Neural cell (in vitro differentiated cells): Measurements from ENCODE around the gene FBXO38. TPM values are rescaled to one million over a fixed set of nuclear protein-coding genes. Genes with fewer than 3 reads are reported as not detected.

Experiments
- H2AFZ ChIP-seq: fragments of 200-600, 300-800 bp; sonication (generic), shearing (Covaris generic); 2 replicates; pipeline ENCODE4 v1.6.0; 2014; ENCODE audit warnings: low read depth, mild to moderate bottlenecking, antibody characterized with exemption, low read length, moderate library complexity
- H3F3A ChIP-seq: fragments of 200-600 bp; shearing (Covaris generic); 2 replicates; pipeline ENCODE4 v1.6.1; 2016; ENCODE audit warnings: mild to moderate bottlenecking, moderate library complexity, mixed read lengths, antibody characterized with exemption, low read length; ENCODE audit not compliant: insufficient read depth, poor library complexity, severe bottlenecking
- H3K27ac ChIP-seq: fragments of 200-600, 300-800 bp; sonication (generic), shearing (Covaris generic); 2 replicates; pipeline ENCODE4 v1.5.1; 2014; ENCODE audit warnings: mild to moderate bottlenecking, low read length, moderate library complexity
- H3K27me3 ChIP-seq: fragments of 300-800, 200-600 bp; sonication (generic), shearing (Covaris generic); 2 replicates; pipeline ENCODE4 v1.6.0; 2014; ENCODE audit warnings: mild to moderate bottlenecking, low read depth, low read length, moderate library complexity; ENCODE audit not compliant: insufficient read depth
- H3K36me3 ChIP-seq: fragments of 300-800, 200-600 bp; sonication (generic), shearing (Covaris generic); 2 replicates; pipeline ENCODE4 v1.5.1; 2014; ENCODE audit warnings: mild to moderate bottlenecking, antibody characterized with exemption, low read length, moderate library complexity; ENCODE audit not compliant: insufficient read depth
- H3K4me2 ChIP-seq: fragments of 300-800, 200-600 bp; sonication (generic), shearing (Covaris generic); 2 replicates; pipeline ENCODE4 v1.6.0; 2014; ENCODE audit warnings: mild to moderate bottlenecking, low read length
- H3K4me3 ChIP-seq: fragments of 300-800, 200-600 bp; sonication (generic), shearing (Covaris generic); 2 replicates; pipeline ENCODE4 v1.5.1; 2014; ENCODE audit warnings: mild to moderate bottlenecking, low read length, moderate library complexity
- H3K79me2 ChIP-seq: fragments of 200-600 bp; shearing (Covaris generic); replicated peaks from 2 replicates; pipeline ENCODE4 v1.6.0; 2014; ENCODE audit warnings: mild to moderate bottlenecking, low read length, moderate library complexity; ENCODE audit not compliant: insufficient read depth
- H3K9ac ChIP-seq: fragments of 300-800, 200-600 bp; sonication (generic), shearing (Covaris generic); 2 replicates; pipeline ENCODE4 v1.6.1; 2016; ENCODE audit warnings: mild to moderate bottlenecking, low read length, mixed read lengths
- H3K9me2 ChIP-seq: fragments of 200-600 bp; shearing (Covaris generic); 2 replicates; pipeline ENCODE4 v1.6.1; 2016; ENCODE audit warnings: mild to moderate bottlenecking, low read length, mixed read lengths; ENCODE audit not compliant: insufficient read depth
- H3K9me3 ChIP-seq: fragments of 200-600, 300-800 bp; sonication (generic), shearing (Covaris generic); 2 replicates; pipeline ENCODE4 v1.6.1; 2016; ENCODE audit warnings: mild to moderate bottlenecking, mixed run types, low read length, moderate library complexity, mixed read lengths
- H4K20me1 ChIP-seq: fragments of 200-600 bp; shearing (Covaris generic); 2 replicates; pipeline ENCODE4 v1.6.1; 2016; ENCODE audit warnings: mild to moderate bottlenecking, mixed run types; ENCODE audit not compliant: insufficient read depth
- EP300 ChIP-seq: fragments of 450-650 bp; conservative IDR thresholded peaks from 2 replicates; pipeline ENCODE4 v1.6.1; 2014; ENCODE audit warnings: antibody characterized with exemption, mild to moderate bottlenecking, moderate library complexity; ENCODE audit not compliant: poor library complexity, severe bottlenecking
- EZH2 ChIP-seq: fragments of 200-600, 300-800 bp; shearing (Covaris generic), sonication (generic); IDR thresholded peaks from 2 replicates; pipeline ENCODE4 v1.6.1; 2014; ENCODE audit warnings: antibody characterized with exemption, low read length, borderline replicate concordance, mild to moderate bottlenecking; ENCODE audit not compliant: insufficient read depth, poor library complexity, severe bottlenecking
- MXI1 ChIP-seq: fragments of 450-650 bp; conservative IDR thresholded peaks from 2 replicates; pipeline ENCODE4 v1.6.1; 2014; ENCODE audit warnings: antibody characterized with exemption, mild to moderate bottlenecking; ENCODE audit not compliant: poor library complexity, severe bottlenecking
- POLR2AphosphoS5 ChIP-seq: IDR thresholded peaks from 2 replicates; pipeline ENCODE4 v1.6.1; 2012
- RAD21 ChIP-seq: fragments of 450-650 bp; conservative IDR thresholded peaks from 2 replicates; pipeline ENCODE4 v1.6.1; 2014; ENCODE audit warnings: antibody characterized with exemption, mild to moderate bottlenecking, moderate library complexity
- SMC3 ChIP-seq: fragments of 450-650 bp; conservative IDR thresholded peaks from 2 replicates; pipeline ENCODE4 v1.6.1; 2014; ENCODE audit warnings: antibody characterized with exemption, mild to moderate bottlenecking, moderate library complexity; ENCODE audit not compliant: poor library complexity
- TAF1 ChIP-seq: IDR thresholded peaks from 2 replicates; pipeline ENCODE4 v1.6.1; 2012; ENCODE audit warnings: low read depth
- polyA plus RNA-seq: library from polyadenylated mRNA; depleted of rRNA; stranded (reverse); fragments of >200 nt; gene quantifications from 2 replicates; pipeline ENCODE4 v1.2.3, GENCODE V29; 2014
- TF ChIP-seq, protein P1 (sequence below): IDR thresholded peaks from 2 replicates; pipeline ENCODE4 v1.6.1; 2012; ENCODE audit warnings: borderline replicate concordance
- TF ChIP-seq, protein P2 (sequence below): fragments of 450-650 bp; IDR thresholded peaks from 2 replicates; pipeline ENCODE4 v1.5.1; 2014; ENCODE audit warnings: antibody characterized with exemption, mild to moderate bottlenecking, moderate library complexity; ENCODE audit not compliant: poor library complexity, severe bottlenecking

Gene FBXO38
- polyA plus RNA-seq, 1 donor from 2014 or later, result 69.1 TPM

DNA sequence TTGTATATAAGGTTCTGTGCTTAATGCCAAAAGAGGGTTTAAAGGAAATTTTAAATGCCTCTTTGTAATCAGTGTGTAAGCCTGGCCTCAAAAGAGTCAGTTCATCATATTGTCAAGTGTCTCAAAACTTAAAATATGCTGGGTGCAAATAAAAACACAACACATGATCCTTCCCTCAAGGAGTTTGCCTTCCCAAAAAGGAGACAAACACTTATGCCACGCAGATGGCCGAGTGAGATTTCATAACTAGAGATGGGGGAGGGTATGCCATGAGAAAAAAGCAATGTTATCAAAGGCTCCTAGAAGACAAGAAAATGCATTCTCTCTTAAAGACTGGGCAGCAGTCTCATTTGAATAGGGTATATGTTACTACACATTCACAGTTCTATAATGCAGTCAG lies 55.2 kb downstream of the FBXO38 start:
- H3K27ac ChIP-seq, result no peak overlapping the region

DNA sequence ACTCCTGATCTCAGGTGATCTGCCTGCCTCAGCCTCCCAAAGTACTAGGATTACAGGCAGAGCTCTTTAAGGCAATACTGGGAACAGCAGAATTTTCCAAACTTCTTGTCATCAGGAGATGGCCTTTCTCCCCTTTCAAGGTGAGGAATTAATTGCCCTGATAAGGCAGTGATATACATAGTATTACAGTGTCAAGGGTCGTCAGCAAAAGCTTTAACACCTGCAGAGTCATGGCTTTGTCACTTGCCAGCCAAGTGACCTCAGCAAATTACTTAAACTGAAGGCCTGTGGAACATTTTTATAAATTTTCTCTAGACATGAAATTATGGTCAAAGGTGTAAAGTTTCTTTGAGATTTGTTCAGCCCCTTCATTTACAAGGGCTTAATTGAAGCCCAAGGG lies 59.5 kb downstream of the FBXO38 start:
- TF ChIP-seq POLR2AphosphoS5 (no peak), MXI1 (no peak), EP300 (no peak), SMC3 (no peak), EZH2 (no peak), TAF1 (no peak), RAD21 (no peak)
- TF ChIP-seq, protein P1, sequence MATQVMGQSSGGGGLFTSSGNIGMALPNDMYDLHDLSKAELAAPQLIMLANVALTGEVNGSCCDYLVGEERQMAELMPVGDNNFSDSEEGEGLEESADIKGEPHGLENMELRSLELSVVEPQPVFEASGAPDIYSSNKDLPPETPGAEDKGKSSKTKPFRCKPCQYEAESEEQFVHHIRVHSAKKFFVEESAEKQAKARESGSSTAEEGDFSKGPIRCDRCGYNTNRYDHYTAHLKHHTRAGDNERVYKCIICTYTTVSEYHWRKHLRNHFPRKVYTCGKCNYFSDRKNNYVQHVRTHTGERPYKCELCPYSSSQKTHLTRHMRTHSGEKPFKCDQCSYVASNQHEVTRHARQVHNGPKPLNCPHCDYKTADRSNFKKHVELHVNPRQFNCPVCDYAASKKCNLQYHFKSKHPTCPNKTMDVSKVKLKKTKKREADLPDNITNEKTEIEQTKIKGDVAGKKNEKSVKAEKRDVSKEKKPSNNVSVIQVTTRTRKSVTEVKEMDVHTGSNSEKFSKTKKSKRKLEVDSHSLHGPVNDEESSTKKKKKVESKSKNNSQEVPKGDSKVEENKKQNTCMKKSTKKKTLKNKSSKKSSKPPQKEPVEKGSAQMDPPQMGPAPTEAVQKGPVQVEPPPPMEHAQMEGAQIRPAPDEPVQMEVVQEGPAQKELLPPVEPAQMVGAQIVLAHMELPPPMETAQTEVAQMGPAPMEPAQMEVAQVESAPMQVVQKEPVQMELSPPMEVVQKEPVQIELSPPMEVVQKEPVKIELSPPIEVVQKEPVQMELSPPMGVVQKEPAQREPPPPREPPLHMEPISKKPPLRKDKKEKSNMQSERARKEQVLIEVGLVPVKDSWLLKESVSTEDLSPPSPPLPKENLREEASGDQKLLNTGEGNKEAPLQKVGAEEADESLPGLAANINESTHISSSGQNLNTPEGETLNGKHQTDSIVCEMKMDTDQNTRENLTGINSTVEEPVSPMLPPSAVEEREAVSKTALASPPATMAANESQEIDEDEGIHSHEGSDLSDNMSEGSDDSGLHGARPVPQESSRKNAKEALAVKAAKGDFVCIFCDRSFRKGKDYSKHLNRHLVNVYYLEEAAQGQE, result no peak
- TF ChIP-seq, protein P2, sequence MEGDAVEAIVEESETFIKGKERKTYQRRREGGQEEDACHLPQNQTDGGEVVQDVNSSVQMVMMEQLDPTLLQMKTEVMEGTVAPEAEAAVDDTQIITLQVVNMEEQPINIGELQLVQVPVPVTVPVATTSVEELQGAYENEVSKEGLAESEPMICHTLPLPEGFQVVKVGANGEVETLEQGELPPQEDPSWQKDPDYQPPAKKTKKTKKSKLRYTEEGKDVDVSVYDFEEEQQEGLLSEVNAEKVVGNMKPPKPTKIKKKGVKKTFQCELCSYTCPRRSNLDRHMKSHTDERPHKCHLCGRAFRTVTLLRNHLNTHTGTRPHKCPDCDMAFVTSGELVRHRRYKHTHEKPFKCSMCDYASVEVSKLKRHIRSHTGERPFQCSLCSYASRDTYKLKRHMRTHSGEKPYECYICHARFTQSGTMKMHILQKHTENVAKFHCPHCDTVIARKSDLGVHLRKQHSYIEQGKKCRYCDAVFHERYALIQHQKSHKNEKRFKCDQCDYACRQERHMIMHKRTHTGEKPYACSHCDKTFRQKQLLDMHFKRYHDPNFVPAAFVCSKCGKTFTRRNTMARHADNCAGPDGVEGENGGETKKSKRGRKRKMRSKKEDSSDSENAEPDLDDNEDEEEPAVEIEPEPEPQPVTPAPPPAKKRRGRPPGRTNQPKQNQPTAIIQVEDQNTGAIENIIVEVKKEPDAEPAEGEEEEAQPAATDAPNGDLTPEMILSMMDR, result no peak
- no peaks in the 10 kb centered on the region for H3K9me2 ChIP-seq

More for the DNA sequence above, 55.2 kb downstream of the FBXO38 start:
- Histone ChIP-seq H3K9me2 (no peaks in the 10 kb centered on the region), H3K9me3 (no peaks in the 10 kb centered on the region), H3K9ac (no peak overlapping the region), H3K27me3 (no peaks in the 10 kb centered on the region), H3K36me3 (no peaks in the 10 kb centered on the region), H3K4me2 (no peak overlapping the region), H3K79me2 (no peaks in the 10 kb centered on the region), H3K4me3 (no peak overlapping the region), H4K20me1 (no peaks in the 10 kb centered on the region), H2AFZ (no peak overlapping the region), H3F3A (no peaks in the 10 kb centered on the region)
- TF ChIP-seq MXI1 (no peak), EZH2 (no peak), POLR2AphosphoS5 (no peak), TAF1 (no peak), RAD21 (no peak)

More for the DNA sequence above, 59.5 kb downstream of the FBXO38 start:
- Histone ChIP-seq H3K9ac (no peak overlapping the region), H3K79me2 (no peaks in the 10 kb centered on the region), H3K9me3 (no peaks in the 10 kb centered on the region), H4K20me1 (no peaks in the 10 kb centered on the region), H3K4me2 (no peak overlapping the region), H3K36me3 (no peaks in the 10 kb centered on the region), H2AFZ (no peak overlapping the region), H3F3A (no peaks in the 10 kb centered on the region), H3K27me3 (no peaks in the 10 kb centered on the region), H3K27ac (no peak overlapping the region), H3K4me3 (no peak overlapping the region)
